Psoas muscle (tissue), 8 donors: ENCODE data around the gene MACO1. TPM values are rescaled to one million over a fixed set of nuclear protein-coding genes. Genes with fewer than 3 reads are reported as not detected.
"Not testable (repeated sequence)": the region's sequence is repeated elsewhere in the genome, so short reads cannot be mapped to it uniquely, and the experiment has no call there.

Source experiments
- ATAC-seq, 4 donors: fragments of 200-7000 bp; cut with Tn5 transposase; one replicate each; pipeline ENCODE4 v1.9.1; 2020; ENCODE audit warnings: moderate library complexity in 3 of 4, mild to moderate bottlenecking in 2 of 4
- DNase-seq, 2 donors: peaks; one replicate each; pipeline ENCODE4 v3.0.0-alpha.2; 2020
- H3K27ac ChIP-seq: fragments of 200-600 bp; one replicate; pipeline ENCODE4 v1.8.0; 2022
- H3K27me3 ChIP-seq, 3 donors: fragments of 200-600 bp in 1 of 3; one replicate each; pipeline versions ENCODE4 v1.6.1 to v1.8.0; 2013 to 2022; ENCODE audit warnings: low read length in 2 of 3, mild to moderate bottlenecking in 2 of 3, moderate library complexity in 1 of 3; ENCODE audit not compliant: insufficient read depth in 3 of 3
- H3K36me3 ChIP-seq, 2 donors: fragments of 200-600 bp in 1 of 2; one replicate each; pipeline versions ENCODE4 v1.6.1 to v1.8.0; 2013 to 2022; ENCODE audit warnings: low read depth in 1 of 2, mild to moderate bottlenecking in 1 of 2, moderate library complexity in 1 of 2; ENCODE audit not compliant: insufficient read depth in 1 of 2
- H3K4me1 ChIP-seq: fragments of 200-600 bp; one replicate; pipeline ENCODE4 v1.8.0; 2022
- H3K4me3 ChIP-seq: fragments of 200-600 bp; one replicate; pipeline ENCODE4 v1.8.0; 2022; ENCODE audit warnings: mild to moderate bottlenecking
- H3K9me3 ChIP-seq: fragments of 200-600 bp; one replicate; pipeline ENCODE4 v1.8.0; 2022
- CTCF ChIP-seq: fragments of 200-600 bp; IDR thresholded peaks from one replicate; pipeline ENCODE4 v1.8.0; 2022; ENCODE audit warnings: antibody characterized with exemption
- WGBS, 3 donors: extraction: QIAGEN DNeasy Blood & Tissue Kit; methylation state at CpG; one replicate each; pipeline versions ENCODE4 v1.1.6 to v1.1.7; 2013; 5-methylcytosine and 5-hydroxymethylcytosine counted together
- intact Hi-C, 2 donors: fragments of 100-400 bp; cut with DNase I; formaldehyde crosslinking; loops; one replicate each; pipeline versions ENCODE4 v1.11.0 to v1.14.2; 2022
- polyA plus RNA-seq, 3 donors: library from polyadenylated mRNA; stranded (reverse); fragments of 200-250 nt; gene quantifications; one replicate each; pipeline ENCODE4 v1.2.3, GENCODE V29; 2013
- total RNA-seq, 4 donors: library from RNA; stranded (reverse); fragmentation: NEBNext Ultra II Directional in 2 of 4; extraction: Animal tissue kit (Norgen Biotek cat#: 25700) in 2 of 4; gene quantifications; one replicate each; pipeline versions ENCODE4 v1.2.1 to v1.2.4, GENCODE V29; 2021 to 2023
- donor health status: healthy with polysubstance abuse.
- donor health status: DM: no; HTN: no; CAD: no; lungs with moderate emphysema.
- donor health status: Bipolar disorder and iron deficiency.
- donor health status: healthy.
- donor health status: DM: yes; HTN: yes; CAD: no.
- donor health status: DM: no; HTN: no; CAD: no.
- donor health status: DM: no; HTN: no; CAD: no.
- donor health status: DM: yes; HTN: yes; CAD: no.

MACO1 gene
- total and polyA plus RNA-seq, 7 donors = 8.8 to 49.7 (median 31.1) TPM

DNA sequence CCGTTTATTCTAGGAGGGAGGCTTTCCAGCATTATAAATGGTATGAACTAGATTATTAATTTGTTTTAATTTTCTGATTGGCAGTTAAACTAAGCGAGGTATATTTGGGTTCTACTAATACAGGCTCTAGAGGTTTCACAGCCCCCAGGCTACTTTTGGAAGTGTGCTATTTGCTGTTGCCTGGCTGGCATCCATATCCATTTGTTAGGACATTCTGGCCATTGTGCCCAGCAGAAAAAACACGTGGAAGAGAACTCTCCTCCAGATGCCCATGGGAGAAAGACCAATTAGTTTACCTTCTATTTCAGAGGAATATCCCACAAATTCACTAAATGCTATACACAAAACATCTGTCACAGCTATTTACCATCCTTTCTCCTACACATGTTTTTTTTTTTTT is 29.3 kb downstream of the MACO1 start:
- no peaks in the 10 kb centered on the region for H3K27me3 ChIP-seq
- peak overlapping the region; percentile 78 for H3K27ac ChIP-seq
- DNase-seq (no peak), ATAC-seq (peak in 3 of 4 donors; percentile 39 to 59 (median 43))
- no peak overlapping the region for H3K4me3 ChIP-seq
- peaks cover 3 to 52% of the 10 kb centered on the region in 2 donors for H3K36me3 ChIP-seq
- H3K4me1 ChIP-seq = peaks cover 47% of the 10 kb centered on the region
- WGBS, 3 donors = 33 to 48% (median 34%) methylated on average over 3 of the region's 3 CpGs
- TF ChIP-seq CTCF = no peak
- no peaks in the 10 kb centered on the region for H3K9me3 ChIP-seq
- intact Hi-C loops = no loop called here

DNA sequence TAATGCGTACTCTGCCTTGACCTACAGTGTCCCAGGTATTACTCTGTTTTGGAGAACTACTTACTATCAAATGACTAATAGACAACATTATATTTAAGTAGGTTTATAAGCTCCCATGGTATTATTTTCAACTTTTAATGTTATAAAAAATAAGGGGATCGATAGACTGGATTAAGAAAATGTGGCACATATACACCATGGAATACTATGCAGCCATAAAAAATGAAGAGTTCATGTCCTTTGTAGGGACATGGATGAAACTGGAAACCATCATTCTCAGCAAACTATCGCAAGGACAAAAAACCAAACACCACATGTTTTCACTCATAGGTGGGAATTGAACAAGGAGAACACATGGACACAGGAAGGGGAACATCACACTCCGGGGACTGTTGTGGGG is 30.1 kb downstream of the MACO1 start:
- H3K4me3 ChIP-seq, H3K9me3 ChIP-seq, intact Hi-C loops, DNase-seq, H3K27me3 ChIP-seq, ATAC-seq: not testable (repeated sequence)
- Histone ChIP-seq H3K27ac (peak overlapping the region; percentile 78), H3K36me3 (peaks cover 3 to 44% of the 10 kb centered on the region in 2 donors), H3K4me1 (peaks cover 47% of the 10 kb centered on the region)
- WGBS, 3 donors = 64 to 80% (median 67%) methylated on average over 3 to 4 of the region's 4 CpGs

- Histone ChIP-seq H3K4me3 (no peak overlapping the region), H3K36me3 (peaks cover 3 to 34% of the 10 kb centered on the region in 2 donors), H3K9me3 (no peaks in the 10 kb centered on the region), H3K27me3 (no peaks in the 10 kb centered on the region), H3K27ac (peak overlapping the region; percentile 59), H3K4me1 (peaks cover 47% of the 10 kb centered on the region)
- intact Hi-C loops = no loop called here
- DNase-seq (no peak), ATAC-seq (no peak)
- 63 to 76% (median 70%) methylated on average over 2 of the region's 2 CpGs for WGBS, 3 donors
- TF ChIP-seq CTCF = no peak
Observed at GRCh38 chr1:25461849-25462248, 31.2 kb downstream of the MACO1 start.

DNA sequence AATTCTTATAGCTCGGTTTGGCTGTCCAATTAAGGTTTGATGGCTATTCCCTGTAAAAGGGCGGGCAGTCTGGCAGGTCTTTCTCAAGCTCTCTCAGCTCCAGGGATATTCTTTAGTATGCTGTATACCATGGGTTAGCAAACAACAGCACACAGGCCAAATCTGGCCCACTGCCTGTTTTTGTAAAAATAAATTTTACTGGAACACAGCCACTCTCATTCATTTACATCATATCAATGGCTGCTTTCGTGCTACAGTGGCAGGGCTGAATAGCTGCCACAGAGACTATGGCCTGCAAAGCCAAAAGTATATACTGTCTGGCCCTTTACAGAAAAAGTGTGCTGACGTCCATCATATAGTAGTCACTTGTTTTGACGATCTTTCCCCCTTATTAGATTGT is 32.0 kb downstream of the MACO1 start:
- peak in 3 of 4 donors; percentile 25 to 56 (median 54) for ATAC-seq
- intact Hi-C loops = no loop called here
- Histone ChIP-seq H3K36me3 (peaks cover 3 to 25% of the 10 kb centered on the region in 2 donors), H3K4me3 (no peak overlapping the region), H3K4me1 (peaks cover 54% of the 10 kb centered on the region), H3K9me3 (no peaks in the 10 kb centered on the region), H3K27me3 (no peaks in the 10 kb centered on the region), H3K27ac (peak overlapping the region; percentile 59)
- TF ChIP-seq CTCF = no peak
- 41 to 45% (median 43%) methylated on average over 5 of the region's 5 CpGs for WGBS, 3 donors
- DNase-seq = no peak

DNA sequence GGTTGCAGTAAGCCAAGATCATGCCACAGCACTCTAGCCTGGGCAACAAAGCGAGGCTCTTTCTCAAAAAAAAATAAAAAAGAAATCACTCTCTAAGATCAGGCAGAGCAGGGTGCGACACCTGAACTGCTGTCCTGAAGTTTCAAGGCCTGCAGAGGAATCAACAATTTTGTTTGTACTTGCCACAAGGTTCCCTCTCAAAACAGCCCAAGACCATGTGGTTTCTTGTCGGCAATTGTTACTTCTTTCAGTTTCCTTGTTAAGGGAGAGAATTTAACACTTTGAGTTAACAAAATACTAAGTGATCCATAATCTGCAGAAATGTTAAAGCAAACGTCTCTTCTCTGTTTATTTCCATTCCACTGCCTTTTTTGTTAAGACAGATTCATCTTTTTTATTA is 36.5 kb downstream of the MACO1 start:
- TF ChIP-seq CTCF = no peak
- Histone ChIP-seq H3K27me3 (no peaks in the 10 kb centered on the region), H3K27ac (peak overlapping the region; percentile 86), H3K4me1 (peaks cover 54% of the 10 kb centered on the region), H3K36me3 (no peaks in the 10 kb centered on the region), H3K4me3 (peak overlapping the region; percentile 19), H3K9me3 (no peaks in the 10 kb centered on the region)
- no peak for ATAC-seq
- intact Hi-C loops = no loop called here
- no peak for DNase-seq
- WGBS, 3 donors = 63 to 85% (median 72%) methylated on average over 4 of the region's 4 CpGs
